Stimulated activated CD8-positive, alpha-beta memory T cell treated with anti-CD3 and anti-CD28 coated beads, Interleukin-15, amount 100 ng/mL, for 1 hour (primary cell): ENCODE measurements around the gene IFIT1.
"Not testable (repeated sequence)": the region's sequence is repeated elsewhere in the genome, so short reads cannot be mapped to it uniquely, and the experiment has no call there.

ENCODE experiments used
- DNase-seq: peaks from one replicate; pipeline ENCODE4 v3.0.0-alpha.2; 2020; ENCODE audit warnings: low read depth

Gene IFIT1

GRCh38 chr10:89440226-89441009 is 48.0 kb downstream of the IFIT1 start:
- no peak for DNase-seq

- DNase-seq = no peak
Measured at GRCh38 chr10:89442289-89442688, 49.9 kb downstream of the IFIT1 start.

GRCh38 chr10:89444819-89445218 is 52.4 kb downstream of the IFIT1 start:
- not testable (repeated sequence) for DNase-seq

GRCh38 chr10:89450901-89451300 is 58.5 kb downstream of the IFIT1 start:
- no peak for DNase-seq

GRCh38 chr10:89452193-89452592 is 59.8 kb downstream of the IFIT1 start:
- no peak for DNase-seq

GRCh38 chr10:89454561-89455347 is 62.3 kb downstream of the IFIT1 start:
- no peak for DNase-seq
